Bronchial epithelial cell (primary cell): ENCODE data around the gene ABHD2. TPM values are rescaled to one million over a fixed set of nuclear protein-coding genes. Genes with fewer than 3 reads are reported as not detected.

Experiments used
- DNase-seq: peaks from one replicate; pipeline ENCODE4 v3.0.0-alpha.2; 2010; ENCODE audit warnings: low read depth
- FAIRE-seq: peaks from 2 replicates; lab custom pipeline; 2011; peaks lifted over from hg19 to GRCh38; lab: Jason Lieb, UNC
- H3K27me3 ChIP-seq: 2 replicates; pipeline ENCODE4 v1.5.1; 2011; ENCODE audit warnings: low read length; ENCODE audit not compliant: control insufficient read depth, insufficient read depth
- H3K36me3 ChIP-seq: 2 replicates; pipeline ENCODE4 v1.5.1; 2011; ENCODE audit warnings: low read length; ENCODE audit not compliant: control insufficient read depth, insufficient read depth
- H3K4me3 ChIP-seq: 2 replicates; pipeline ENCODE4 v1.5.1; 2011; ENCODE audit warnings: mild to moderate bottlenecking, low read depth, low read length, control low read depth
- CTCF ChIP-seq: IDR thresholded peaks from 2 replicates; pipeline ENCODE4 v1.5.1; 2011; ENCODE audit warnings: mild to moderate bottlenecking, moderate library complexity, low read length, control low read depth, inconsistent platforms; ENCODE audit not compliant: insufficient read depth, severe bottlenecking
- total RNA-seq: library from RNA; depleted of rRNA; stranded (reverse); fragments of >200 nt; gene quantifications from 2 replicates; pipeline ENCODE4 v1.2.1, GENCODE V29; 2014

The ABHD2 gene
- total RNA-seq, 1 donor from 2014 or later = 35.5 TPM

- Histone ChIP-seq H3K36me3 (peaks cover 3% of the 10 kb centered on the region), H3K4me3 (no peak overlapping the region), H3K27me3 (no peaks in the 10 kb centered on the region)
- TF ChIP-seq CTCF = no peak
- FAIRE-seq = no peak
- DNase-seq = no peak
These were observed 5.3 kb downstream of the ABHD2 start for GRCh38 chr15:89093509-89093908.

GRCh38 chr15:89095073-89095472 lies 6.8 kb downstream of the ABHD2 start:
- no peak for FAIRE-seq
- no peaks in the 10 kb centered on the region for H3K27me3 ChIP-seq
- no peak for TF ChIP-seq CTCF
- peaks cover 3% of the 10 kb centered on the region for H3K36me3 ChIP-seq
- DNase-seq = no peak
- H3K4me3 ChIP-seq = no peak overlapping the region

GRCh38 chr15:89095556-89095955 lies 7.3 kb downstream of the ABHD2 start:
- no peak for TF ChIP-seq CTCF
- DNase-seq = no peak
- no peak overlapping the region for H3K4me3 ChIP-seq
- peaks cover 3% of the 10 kb centered on the region for H3K36me3 ChIP-seq
- no peaks in the 10 kb centered on the region for H3K27me3 ChIP-seq
- FAIRE-seq = no peak

- FAIRE-seq = no peak
- H3K36me3 ChIP-seq = peaks cover 3% of the 10 kb centered on the region
- no peaks in the 10 kb centered on the region for H3K27me3 ChIP-seq
- no peak for TF ChIP-seq CTCF
- DNase-seq = no peak
- H3K4me3 ChIP-seq = no peak overlapping the region
These were observed 8.4 kb downstream of the ABHD2 start for GRCh38 chr15:89096664-89097063.

GRCh38 chr15:89097313-89097712 lies 9.1 kb downstream of the ABHD2 start:
- DNase-seq = no peak
- no peak for FAIRE-seq
- TF ChIP-seq CTCF = no peak
- Histone ChIP-seq H3K4me3 (no peak overlapping the region), H3K36me3 (peaks cover 2% of the 10 kb centered on the region), H3K27me3 (no peaks in the 10 kb centered on the region)

GRCh38 chr15:89098281-89098680 lies 10.0 kb downstream of the ABHD2 start:
- H3K36me3 ChIP-seq = peaks cover 2% of the 10 kb centered on the region
- H3K4me3 ChIP-seq = no peak overlapping the region
- H3K27me3 ChIP-seq = no peaks in the 10 kb centered on the region
- DNase-seq (no peak), FAIRE-seq (no peak)
- TF ChIP-seq CTCF = no peak
